SK-N-SH treated with all-trans-retinoic acid at 6 μM for 48 hours (cell line): ENCODE data around the gene CRMP1.

Experiments used
- ARNTL ChIP-seq: fragments of 450-650 bp; formaldehyde crosslinking; IDR thresholded peaks from 2 replicates; pipeline ENCODE4 v1.5.0; 2020; ENCODE audit warnings: low read depth, mild to moderate bottlenecking, moderate library complexity, borderline replicate concordance
- BACH2 ChIP-seq: fragments of 250-450 bp; sonication (Bioruptor Pico); IDR thresholded peaks from 2 replicates; pipeline ENCODE4 v1.9.0; 2021; ENCODE audit warnings: mild to moderate bottlenecking, borderline replicate concordance
- CSDC2 ChIP-seq: fragments of 250-450 bp; sonication (Bioruptor Pico); IDR thresholded peaks from 2 replicates; pipeline ENCODE4 v1.5.0; 2020; ENCODE audit warnings: mild to moderate bottlenecking, moderate library complexity
- CSRNP3 ChIP-seq: fragments of 250-450 bp; sonication (Bioruptor Pico); IDR thresholded peaks from 2 replicates; pipeline ENCODE4 v1.5.1; 2021; ENCODE audit warnings: mild to moderate bottlenecking, moderate library complexity
- GLIS3 ChIP-seq: fragments of 250-450 bp; sonication (Bioruptor Pico); IDR thresholded peaks from 2 replicates; pipeline ENCODE4 v1.5.0; 2020; ENCODE audit warnings: mild to moderate bottlenecking, moderate library complexity
- PPARA ChIP-seq: fragments of 250-450 bp; sonication (Bioruptor Pico); IDR thresholded peaks from 2 replicates; pipeline ENCODE4 v1.5.0; 2020; ENCODE audit warnings: mild to moderate bottlenecking, borderline replicate concordance
- RARB ChIP-seq: fragments of 250-450 bp; sonication (Bioruptor Pico); IDR thresholded peaks from 2 replicates; pipeline ENCODE4 v1.8.0; 2021; ENCODE audit warnings: mild to moderate bottlenecking, moderate library complexity
- SNAI2 ChIP-seq: fragments of 250-450 bp; sonication (Bioruptor Pico); IDR thresholded peaks from 2 replicates; pipeline ENCODE4 v1.5.0; 2020; ENCODE audit warnings: mild to moderate bottlenecking, moderate library complexity
- ZNF8 ChIP-seq: fragments of 450-650 bp; formaldehyde crosslinking; IDR thresholded peaks from 2 replicates; pipeline ENCODE4 v1.5.0; 2020; ENCODE audit warnings: mild to moderate bottlenecking, moderate library complexity
- TF ChIP-seq, protein P1 (sequence below): fragments of 250-450 bp; sonication (Bioruptor Pico); IDR thresholded peaks from 2 replicates; pipeline ENCODE4 v1.5.1; 2020; ENCODE audit warnings: low read depth, mild to moderate bottlenecking, moderate library complexity
- TF ChIP-seq, protein P2 (sequence below): fragments of 250-450 bp; sonication (Bioruptor Pico); IDR thresholded peaks from 2 replicates; pipeline ENCODE4 v1.8.0; 2020; ENCODE audit warnings: mild to moderate bottlenecking, moderate library complexity, borderline replicate concordance

GRCh38 chr4:5928844-5929420 is 36.0 kb upstream of the CRMP1 start:
- TF ChIP-seq ARNTL (CRISPR knock-in tag) (no peak), RARB (CRISPR knock-in tag) (no peak), GLIS3 (CRISPR knock-in tag) (no peak), ZNF8 (CRISPR knock-in tag) (no peak), SNAI2 (CRISPR knock-in tag) (no peak), CSDC2 (no peak), BACH2 (CRISPR knock-in tag) (no peak), PPARA (CRISPR knock-in tag) (no peak), CSRNP3 (CRISPR knock-in tag) (no peak)
- TF ChIP-seq, protein P1, sequence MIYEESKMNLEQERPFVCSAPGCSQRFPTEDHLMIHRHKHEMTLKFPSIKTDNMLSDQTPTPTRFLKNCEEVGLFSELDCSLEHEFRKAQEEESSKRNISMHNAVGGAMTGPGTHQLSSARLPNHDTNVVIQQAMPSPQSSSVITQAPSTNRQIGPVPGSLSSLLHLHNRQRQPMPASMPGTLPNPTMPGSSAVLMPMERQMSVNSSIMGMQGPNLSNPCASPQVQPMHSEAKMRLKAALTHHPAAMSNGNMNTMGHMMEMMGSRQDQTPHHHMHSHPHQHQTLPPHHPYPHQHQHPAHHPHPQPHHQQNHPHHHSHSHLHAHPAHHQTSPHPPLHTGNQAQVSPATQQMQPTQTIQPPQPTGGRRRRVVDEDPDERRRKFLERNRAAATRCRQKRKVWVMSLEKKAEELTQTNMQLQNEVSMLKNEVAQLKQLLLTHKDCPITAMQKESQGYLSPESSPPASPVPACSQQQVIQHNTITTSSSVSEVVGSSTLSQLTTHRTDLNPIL (CRISPR knock-in tag), result no peak
- TF ChIP-seq, protein P2, sequence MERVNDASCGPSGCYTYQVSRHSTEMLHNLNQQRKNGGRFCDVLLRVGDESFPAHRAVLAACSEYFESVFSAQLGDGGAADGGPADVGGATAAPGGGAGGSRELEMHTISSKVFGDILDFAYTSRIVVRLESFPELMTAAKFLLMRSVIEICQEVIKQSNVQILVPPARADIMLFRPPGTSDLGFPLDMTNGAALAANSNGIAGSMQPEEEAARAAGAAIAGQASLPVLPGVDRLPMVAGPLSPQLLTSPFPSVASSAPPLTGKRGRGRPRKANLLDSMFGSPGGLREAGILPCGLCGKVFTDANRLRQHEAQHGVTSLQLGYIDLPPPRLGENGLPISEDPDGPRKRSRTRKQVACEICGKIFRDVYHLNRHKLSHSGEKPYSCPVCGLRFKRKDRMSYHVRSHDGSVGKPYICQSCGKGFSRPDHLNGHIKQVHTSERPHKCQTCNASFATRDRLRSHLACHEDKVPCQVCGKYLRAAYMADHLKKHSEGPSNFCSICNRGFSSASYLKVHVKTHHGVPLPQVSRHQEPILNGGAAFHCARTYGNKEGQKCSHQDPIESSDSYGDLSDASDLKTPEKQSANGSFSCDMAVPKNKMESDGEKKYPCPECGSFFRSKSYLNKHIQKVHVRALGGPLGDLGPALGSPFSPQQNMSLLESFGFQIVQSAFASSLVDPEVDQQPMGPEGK, result no peak
